K562 (cell line): ENCODE results near the gene RNF223. TPM values are rescaled to one million over a fixed set of nuclear protein-coding genes. Genes with fewer than 3 reads are reported as not detected.

ENCODE experiments used
- BACH1 ChIP-seq: fragments of 200-800 bp; sonication (Bioruptor generic); IDR thresholded peaks from 2 replicates; pipeline ENCODE4 v1.6.1; 2016; ENCODE audit warnings: missing genetic modification characterization, missing compliant biosample characterization
- BRD4 ChIP-seq: fragments of 200-600 bp; sonication (generic); IDR thresholded peaks from 2 replicates; pipeline ENCODE4 v1.6.1; 2017; ENCODE audit warnings: inconsistent platforms
- DMBX1 ChIP-seq: fragments of 250-450 bp; sonication (Bioruptor Pico); IDR thresholded peaks from 2 replicates; pipeline ENCODE4 v1.8.0; 2022; ENCODE audit warnings: inconsistent platforms, mild to moderate bottlenecking, moderate library complexity, borderline replicate concordance
- ETV5 ChIP-seq: sonication (generic); formaldehyde crosslinking; IDR thresholded peaks from 2 replicates; pipeline ENCODE4 v1.4.0; 2020; ENCODE audit warnings: low read depth, mild to moderate bottlenecking, missing genetic modification reagents
- HDAC1 ChIP-seq, 2 experiments: fragments of 450-650 bp; IDR thresholded peaks; 2 replicates each; pipeline ENCODE4 v1.6.1; 2016 to 2017; ENCODE audit warnings: inconsistent platforms in 1 of 2, mild to moderate bottlenecking in 1 of 2, moderate library complexity in 1 of 2
- RBM25 ChIP-seq: fragments of 200-400 bp; formaldehyde crosslinking; IDR thresholded peaks from 2 replicates; pipeline ENCODE4 v1.6.1; 2018; ENCODE audit warnings: low read length, low read depth, moderate library complexity; ENCODE audit not compliant: severe bottlenecking
- SMARCB1 ChIP-seq: IDR thresholded peaks from 2 replicates; pipeline ENCODE4 v1.6.1; 2011; ENCODE audit warnings: improper control_type of control experiment, low read depth; ENCODE audit not compliant: insufficient read length
- SMARCE1 ChIP-seq: fragments of 450-650 bp; IDR thresholded peaks from 2 replicates; pipeline ENCODE4 v1.7.1; 2016; ENCODE audit warnings: mild to moderate bottlenecking
- THAP7 ChIP-seq: fragments of 250-450 bp; sonication (Bioruptor Pico); IDR thresholded peaks from 2 replicates; pipeline ENCODE4 v1.5.0; 2021
- ZNF407 ChIP-seq: fragments of 450-650 bp; IDR thresholded peaks from 2 replicates; pipeline ENCODE4 v1.6.1; 2016; ENCODE audit warnings: low read depth
- ZNF444 ChIP-seq: fragments of 250-450 bp; sonication (Bioruptor Pico); IDR thresholded peaks from 2 replicates; pipeline ENCODE4 v1.4.0; 2020; ENCODE audit warnings: mild to moderate bottlenecking, moderate library complexity
- ZNF639 ChIP-seq, 2 experiments: fragments of 200-800 bp in 1 of 2; sonication (Bioruptor generic) in 1 of 2; sonication (generic) in 1 of 2; formaldehyde crosslinking in 1 of 2; IDR thresholded peaks in 1 of 2; conservative IDR thresholded peaks in 1 of 2; 2 replicates each; pipeline versions ENCODE4 v1.5.0 to v1.6.1; 2016 to 2020; ENCODE audit warnings: missing compliant biosample characterization in 1 of 2, missing genetic modification characterization in 1 of 2, missing genetic modification reagents in 1 of 2
- ZSCAN32 ChIP-seq: fragments of 450-650 bp; formaldehyde crosslinking; IDR thresholded peaks from 2 replicates; pipeline ENCODE4 v1.4.0; 2020; ENCODE audit warnings: mild to moderate bottlenecking, moderate library complexity
- polyA plus RNA-seq, 8 experiments: library from polyadenylated mRNA; depleted of rRNA in 4 of 8; stranded (reverse) in 5 of 8; unstranded in 3 of 8; fragments of >200 nt; fragmentation: Nextera tagmentation in 2 of 8; fragmentation: Illumina TruSeq in 1 of 8; extraction: Ambion mirVana in 2 of 8; extraction: Trizol in 1 of 8; gene quantifications; 2 replicates each; pipeline versions ENCODE4 v1.2.1 to v1.2.3, GENCODE V29; 2011 to 2014; ENCODE audit warnings: inconsistent platforms in 1 of 8, missing spikeins in 1 of 8
- total RNA-seq, 7 experiments: library from RNA; depleted of rRNA in 6 of 7; stranded (reverse); fragments of >200 nt in 6 of 7; fragmentation: Illumina TruSeq in 2 of 7; extraction: Trizol in 2 of 7; gene quantifications; 2 replicates each; pipeline versions ENCODE4 v1.2.1 to v1.2.3, GENCODE V29; 2011 to 2021; ENCODE audit warnings: low replicate concordance in 1 of 7

Gene RNF223
- total and polyA plus RNA-seq, 9 of the 15 experiments (the other 6 are each of a cell fraction or from before 2014, with no cell fraction given): 0.04 to 0.32 TPM; not detected in 7

- TF ChIP-seq ZNF639 (CRISPR knock-in tag; conservative IDR thresholded peaks at IDR 0.05 in 1 of 2, IDR thresholded peaks at IDR 0.05 in 1 of 2) (no peak), HDAC1 (IDR thresholded peaks at IDR 0.05) (peak in 1 of 2 experiments; percentile 66; a peak in 2 of 4 replicates), RBM25 (no peak), SMARCB1 (no peak), ETV5 (CRISPR knock-in tag) (peak; percentile 45; the same call in 1 of the 2 replicates), ZNF407 (no peak), THAP7 (CRISPR knock-in tag) (no peak), ZNF444 (CRISPR knock-in tag) (no peak), BRD4 (no peak), BACH1 (no peak), SMARCE1 (no peak), DMBX1 (CRISPR knock-in tag) (no peak), ZSCAN32 (CRISPR knock-in tag) (no peak)
These were observed 15.8 kb downstream of the RNF223 start (continued) for GRCh38 chr1:1058088-1058905.
